HCT116 (cell line): ENCODE data around the gene KRTAP19-4. TPM values are rescaled to one million over a fixed set of nuclear protein-coding genes. Genes with fewer than 3 reads are reported as not detected.

ENCODE experiments used
- ATAC-seq: fragments of 200-7000 bp; cut with Tn5 transposase; 2 replicates; pipeline ENCODE4 v1.9.1; 2020; ENCODE audit warnings: mild to moderate bottlenecking, moderate library complexity
- Bru-seq: library from RNA; stranded (reverse); fragments of 400-500 nt; gene quantifications from one replicate; lab custom pipeline; 2021; lab: Mats Ljungman, UMichigan
- BruChase-seq, 2 experiments: library from RNA; stranded (reverse); fragments of 400-500 nt; gene quantifications; one replicate each; lab custom pipeline; 2021; lab: Mats Ljungman, UMichigan
- BruUV-seq: library from RNA; stranded (reverse); fragments of 400-500 nt; replicated peaks from 2 replicates; lab custom pipeline; 2021; lab: Mats Ljungman, UMichigan
- CTCF ChIA-PET: fragments of 300-600 bp; sonication (Branson Sonifier 250); formaldehyde crosslinking; loops from one replicate; lab custom pipeline; 2021; ENCODE audit warnings: antibody characterized with exemption; lab: Charles Lee
- POLR2A ChIA-PET: fragments of 300-600, 350-600 bp; sonication (Branson Sonifier 250); formaldehyde crosslinking; loops from one replicate; lab custom pipeline; 2021; ENCODE audit warnings: antibody characterized with exemption; lab: Charles Lee
- RAD21 ChIA-PET, 2 experiments: fragments of 300-600 bp; sonication (Branson Sonifier 250); formaldehyde crosslinking; loops; one replicate each; lab custom pipeline; 2023; ENCODE audit warnings: low total read pairs in 2 of 2; ENCODE audit not compliant: uncharacterized antibody in 2 of 2, unreplicated experiment in 2 of 2, low non-redundant PET in 1 of 2; lab: Charles Lee
- DNase-seq: peaks from one replicate; pipeline ENCODE4 v3.0.0-alpha.2; 2010; ENCODE audit warnings: low read depth, low spot score
- H2AFZ ChIP-seq: fragments of 200-600 bp; shearing (Covaris generic), sonication (generic); 2 replicates; pipeline ENCODE4 v1.6.1; 2017; ENCODE audit warnings: low read depth, mixed run types, mixed read lengths, antibody characterized with exemption, low read length; ENCODE audit not compliant: poor library complexity, severe bottlenecking
- H3K27ac ChIP-seq: 2 replicates; pipeline ENCODE4 v1.5.1; 2012; ENCODE audit warnings: low read depth, low read length
- H3K27me3 ChIP-seq: fragments of 200-600 bp; sonication (generic); 2 replicates; pipeline ENCODE4 v1.6.1; 2016; ENCODE audit warnings: mixed run types, low read length, mixed read lengths; ENCODE audit not compliant: insufficient read depth
- H3K36me3 ChIP-seq, 2 experiments: fragments of 200-500 bp in 1 of 2; fragments of 200-600 bp in 1 of 2; sonication (Bioruptor generic) in 1 of 2; sonication (generic) in 1 of 2; 2 replicates each; pipeline versions ENCODE4 v1.5.1 to v1.6.1; 2014 to 2016; ENCODE audit warnings: low read length in 2 of 2, inconsistent platforms in 1 of 2, mixed read lengths in 1 of 2, mixed run types in 1 of 2; ENCODE audit not compliant: insufficient read depth in 2 of 2, control insufficient read depth in 1 of 2
- H3K4me1 ChIP-seq, 2 experiments: fragments of 200-600 bp in 1 of 2; sonication (generic) in 1 of 2; 2 replicates each; pipeline versions ENCODE4 v1.5.1 to v1.6.1; 2012 to 2017; ENCODE audit warnings: low read length in 2 of 2, inconsistent platforms in 1 of 2, mild to moderate bottlenecking in 1 of 2, mixed read lengths in 1 of 2, mixed run types in 1 of 2, moderate library complexity in 1 of 2; ENCODE audit not compliant: insufficient read depth in 2 of 2, control insufficient read depth in 1 of 2
- H3K4me2 ChIP-seq: fragments of 200-600 bp; sonication (generic); 2 replicates; pipeline ENCODE4 v1.6.1; 2017; ENCODE audit warnings: mixed run types, low read length, mixed read lengths
- H3K4me3 ChIP-seq, 2 experiments: fragments of 200-600 bp in 1 of 2; sonication (generic) in 1 of 2; replicated peaks in 1 of 2; 2 replicates each; pipeline ENCODE4 v1.5.1; 2011 to 2016; ENCODE audit warnings: low read length in 2 of 2, control low read depth in 1 of 2, low read depth in 1 of 2, mild to moderate bottlenecking in 1 of 2, mixed read lengths in 1 of 2, mixed run types in 1 of 2
- H3K79me2 ChIP-seq: fragments of 200-600 bp; sonication (generic); 2 replicates; pipeline ENCODE4 v1.6.1; 2017; ENCODE audit warnings: mild to moderate bottlenecking, mixed run types, low read length, moderate library complexity, mixed read lengths; ENCODE audit not compliant: insufficient read depth
- H3K9ac ChIP-seq: fragments of 200-600 bp; sonication (generic); 2 replicates; pipeline ENCODE4 v1.6.1; 2016; ENCODE audit warnings: low read length, mixed read lengths
- H3K9me2 ChIP-seq: fragments of 200-600 bp; sonication (generic), shearing (Covaris generic); 2 replicates; pipeline ENCODE4 v1.6.1; 2017; ENCODE audit warnings: mixed run types, mild to moderate bottlenecking, moderate library complexity; ENCODE audit not compliant: insufficient read depth
- H3K9me3 ChIP-seq, 2 experiments: fragments of 200-500 bp in 1 of 2; fragments of 200-600 bp in 1 of 2; sonication (Bioruptor generic) in 1 of 2; sonication (generic) in 1 of 2; 2 replicates each; pipeline ENCODE4 v1.6.1; 2014 to 2017; ENCODE audit warnings: low read length in 2 of 2, mixed read lengths in 2 of 2, inconsistent platforms in 1 of 2, low read depth in 1 of 2, mild to moderate bottlenecking in 1 of 2, mixed run types in 1 of 2, moderate library complexity in 1 of 2; ENCODE audit not compliant: control insufficient read depth in 1 of 2, insufficient read depth in 1 of 2
- H4K20me1 ChIP-seq: fragments of 200-600 bp; sonication (generic), shearing (Covaris generic); 2 replicates; pipeline ENCODE4 v1.6.1; 2017; ENCODE audit warnings: mixed run types, mild to moderate bottlenecking, moderate library complexity; ENCODE audit not compliant: insufficient read depth
- CBX3 ChIP-seq: IDR thresholded peaks from 2 replicates; pipeline ENCODE4 v1.6.1; 2012; ENCODE audit warnings: low read depth
- CEBPB ChIP-seq: IDR thresholded peaks from 2 replicates; pipeline ENCODE4 v1.6.1; 2012; ENCODE audit warnings: low read depth
- CTCF ChIP-seq, 3 experiments: fragments of 200-600 bp in 1 of 3; sonication (generic) in 1 of 3; IDR thresholded peaks in 2 of 3; conservative IDR thresholded peaks in 1 of 3; 2 replicates each; pipeline ENCODE4 v1.5.1; 2012 to 2017; ENCODE audit warnings: low read depth in 2 of 3, low read length in 2 of 3, antibody characterized with exemption in 1 of 3, borderline replicate concordance in 1 of 3, control low read depth in 1 of 3, mild to moderate bottlenecking in 1 of 3, mixed read lengths in 1 of 3, mixed run types in 1 of 3, moderate library complexity in 1 of 3; ENCODE audit not compliant: insufficient read depth in 1 of 3
- EZH2 ChIP-seq: fragments of 200-600 bp; sonication (generic); IDR thresholded peaks from 2 replicates; pipeline ENCODE4 v1.6.1; 2017; ENCODE audit warnings: antibody characterized with exemption, mixed run types
- FOSL1 ChIP-seq: IDR thresholded peaks from 2 replicates; pipeline ENCODE4 v1.6.1; 2012; ENCODE audit warnings: low read depth
- JUND ChIP-seq: IDR thresholded peaks from 2 replicates; pipeline ENCODE4 v1.6.1; 2012
- MAX ChIP-seq: IDR thresholded peaks from 2 replicates; pipeline ENCODE4 v1.6.1; 2012
- POLR2A ChIP-seq: IDR thresholded peaks from 2 replicates; pipeline ENCODE4 v1.7.0; 2011; ENCODE audit warnings: borderline replicate concordance; ENCODE audit not compliant: insufficient read depth, insufficient read length; ENCODE audit errors: extremely low read depth
- RAD21 ChIP-seq: IDR thresholded peaks from 2 replicates; pipeline ENCODE4 v1.6.1; 2012; ENCODE audit warnings: low read depth, mild to moderate bottlenecking
- REST ChIP-seq: IDR thresholded peaks from 2 replicates; pipeline ENCODE4 v1.6.1; 2012; ENCODE audit warnings: low read depth
- SIN3A ChIP-seq: IDR thresholded peaks from 2 replicates; pipeline ENCODE4 v1.6.1; 2012; ENCODE audit warnings: low read depth
- SRF ChIP-seq: IDR thresholded peaks from 2 replicates; pipeline ENCODE4 v1.6.1; 2012; ENCODE audit warnings: low read depth
- ZNF274 ChIP-seq: fragments of 200-500 bp; sonication (Bioruptor generic); IDR thresholded peaks from 2 replicates; pipeline ENCODE4 v1.6.1; 2014; ENCODE audit warnings: mild to moderate bottlenecking, low read depth, low read length, inconsistent platforms
- intact Hi-C: fragments of 100-400 bp; cut with micrococcal nuclease; formaldehyde crosslinking; loops from 2 replicates; pipeline ENCODE4 v1.10.0; 2022
- long read RNA-seq: library from polyadenylated mRNA; unstranded; transcript quantifications from one replicate; pipeline ENCODE4 v2.0.0, GENCODE V29; 2021; ENCODE audit not compliant: unreplicated experiment
- polyA plus RNA-seq: library from polyadenylated mRNA; unstranded; fragments of >200 nt; gene quantifications from 2 replicates; pipeline ENCODE4 v1.2.1, GENCODE V29; 2012; ENCODE audit warnings: missing spikeins
- total RNA-seq: library from RNA; stranded (reverse); gene quantifications from one replicate; pipeline ENCODE4 v1.2.1, GENCODE V29; 2021; ENCODE audit not compliant: unreplicated experiment

KRTAP19-4 gene
- not detected for total RNA-seq
- not detected in 2 replicates for polyA plus RNA-seq
- not detected for Bru-seq, nascent RNA
- BruChase-seq, experiment 1, labeled RNA remaining after a 6-hour chase = not detected
- BruChase-seq, experiment 2, labeled RNA remaining after a 2-hour chase = not detected
- long read RNA-seq = 0 reads

- Histone ChIP-seq H3K9ac (no peak within 1 kb of the TSS), H3K79me2 (no peaks in the 10 kb centered on the region), H3K4me3 (no peak within 1 kb of the TSS), H3K4me1 (no peaks in the 10 kb centered on the region), H3K27me3 (no peaks in the 10 kb centered on the region), H3K9me2 (no peaks in the 10 kb centered on the region), H4K20me1 (no peaks in the 10 kb centered on the region), H3K36me3 (no peaks in the 10 kb centered on the region)
- DNase-seq = no peak
- intact Hi-C loops = no loop called here
- no TSS peak for BruUV-seq
- ATAC-seq = no peak
- RAD21 ChIA-PET = no interaction called here
- no peak for TF ChIP-seq JUND
- TF ChIP-seq MAX = no peak
- TF ChIP-seq CEBPB = no peak
- TF ChIP-seq SRF = no peak
- no peak for TF ChIP-seq FOSL1
- TF ChIP-seq CTCF (IDR thresholded peaks at IDR 0.05 in 2 of 3, conservative IDR thresholded peaks at IDR 0.05 in 1 of 3; ENCODE audit: borderline replicate concordance in 1 of 3, insufficient read depth in 1 of 3, low read depth in 2 of 3, low read length in 2 of 3) = no peak
- TF ChIP-seq SIN3A = no peak
- no peak for TF ChIP-seq POLR2A
- no peak for TF ChIP-seq EZH2
- no peak for TF ChIP-seq RAD21
- TF ChIP-seq CBX3 = no peak
- no peak for TF ChIP-seq ZNF274
- no peak for TF ChIP-seq REST
- TF ChIP-seq, all 23 proteins: peak for 0
- Histone ChIP-seq H3K9me3 (peaks cover 11 to 15% of the 10 kb centered on the region in 2 experiments; a peak in 3 of 4 replicates), H3K4me2 (no peak within 1 kb of the TSS), H3K27ac (no peak within 1 kb of the TSS), H2AFZ (no peak within 1 kb of the TSS)
- POLR2A ChIA-PET = no interaction called here
- CTCF ChIA-PET = no interaction called here
Measured at GRCh38 chr21:30497065-30497464, at the start of gene KRTAP19-4. KRTAP19-4 (minus strand) TSS chr21:30497165; CDS start chr21:30497110, 55 bp downstream.
